Ascending aorta (tissue), 2 donors: ENCODE measurements around the gene PHTF2. TPM values are rescaled to one million over a fixed set of nuclear protein-coding genes. Genes with fewer than 3 reads are reported as not detected.
"Not testable (repeated sequence)": the region's sequence is repeated elsewhere in the genome, so short reads cannot be mapped to it uniquely, and the experiment has no call there.

Experiments
- DNase-seq, 2 donors: peaks; one replicate each; pipeline ENCODE4 v3.0.0-alpha.2; 2019; ENCODE audit warnings: low spot score in 2 of 2
- H3K27ac ChIP-seq, 2 donors: fragments of 200-600 bp; sonication (generic); one replicate each; pipeline ENCODE4 v1.5.1; 2016 to 2017; ENCODE audit warnings: mild to moderate bottlenecking in 1 of 2
- H3K27me3 ChIP-seq: fragments of 200-600 bp; sonication (generic); one replicate; pipeline ENCODE4 v1.5.1; 2017
- H3K36me3 ChIP-seq, 2 donors: fragments of 200-600 bp; sonication (generic); one replicate each; pipeline ENCODE4 v1.5.1; 2016
- H3K4me1 ChIP-seq, 2 donors: fragments of 200-600 bp; sonication (generic); one replicate each; pipeline ENCODE4 v1.5.1; 2016 to 2017; ENCODE audit warnings: mild to moderate bottlenecking in 1 of 2
- H3K4me3 ChIP-seq, 2 donors: fragments of 200-600 bp; sonication (generic); one replicate each; pipeline ENCODE4 v1.5.1; 2016 to 2017; ENCODE audit warnings: mild to moderate bottlenecking in 1 of 2
- H3K9me3 ChIP-seq, 2 donors: fragments of 200-600 bp; sonication (generic); one replicate each; pipeline ENCODE4 v1.5.1; 2016
- CTCF ChIP-seq, 3 experiments: fragments of 200-600 bp in 2 of 3; fragments of 450-650 bp in 1 of 3; sonication (generic) in 2 of 3; IDR thresholded peaks; one replicate each; pipeline ENCODE4 v1.5.1; 2016 to 2019; ENCODE audit warnings: antibody characterized with exemption in 3 of 3, mild to moderate bottlenecking in 1 of 3, moderate library complexity in 1 of 3
- intact Hi-C: fragments of 100-400 bp; cut with DNase I; formaldehyde crosslinking; loops from one replicate; pipeline ENCODE4 v1.15.1; 2023
- total RNA-seq: library from RNA; depleted of rRNA; stranded (reverse); fragments of >200 nt; gene quantifications from one replicate; pipeline ENCODE4 v1.1.0, GENCODE V29; 2016

The PHTF2 gene
- total RNA-seq, 1 donor from 2014 or later, result 10.2 TPM

GRCh38 chr7:77771901-77772300, 26.7 kb upstream of the PHTF2 start:
- Histone ChIP-seq H3K27ac (no peak overlapping the region), H3K27me3 (no peaks in the 10 kb centered on the region), H3K4me3 (no peak overlapping the region), H3K4me1 (no peaks in the 10 kb centered on the region), H3K9me3 (no peaks in the 10 kb centered on the region), H3K36me3 (peaks cover 21 to 37% of the 10 kb centered on the region in 2 donors)
- intact Hi-C loops, result no loop called here
- TF ChIP-seq CTCF (IDR thresholded peaks at IDR 0.05), result no peak
- no peak for DNase-seq

- TF ChIP-seq CTCF (IDR thresholded peaks at IDR 0.05), result no peak
These were observed 20.0 kb upstream of the PHTF2 start for GRCh38 chr7:77778535-77778934.

GRCh38 chr7:77782383-77782782, 16.2 kb upstream of the PHTF2 start:
- Histone ChIP-seq H3K27me3 (no peaks in the 10 kb centered on the region), H3K36me3 (peaks cover 6 to 14% of the 10 kb centered on the region in 2 donors), H3K9me3 (no peaks in the 10 kb centered on the region), H3K27ac (no peak overlapping the region), H3K4me3 (no peak overlapping the region), H3K4me1 (no peaks in the 10 kb centered on the region)
- intact Hi-C loops, result no loop called here
- DNase-seq, result no peak
- no peak for TF ChIP-seq CTCF (IDR thresholded peaks at IDR 0.05)

More at GRCh38 chr7:77778535-77778934, 20.0 kb upstream of the PHTF2 start:
- Histone ChIP-seq H3K4me3 (no peak overlapping the region), H3K36me3 (peaks cover 13 to 31% of the 10 kb centered on the region in 2 donors), H3K4me1 (no peaks in the 10 kb centered on the region), H3K27ac (no peak overlapping the region), H3K9me3 (no peaks in the 10 kb centered on the region), H3K27me3 (no peaks in the 10 kb centered on the region)
- intact Hi-C loops, result no loop called here
- no peak for DNase-seq

- DNase-seq, result no peak
These were observed 15.5 kb upstream of the PHTF2 start for GRCh38 chr7:77783111-77783510.

GRCh38 chr7:77783545-77783944, 15.0 kb upstream of the PHTF2 start:
- Histone ChIP-seq H3K4me1 (no peaks in the 10 kb centered on the region), H3K27me3 (no peaks in the 10 kb centered on the region), H3K9me3 (no peaks in the 10 kb centered on the region), H3K4me3 (no peak overlapping the region), H3K27ac (no peak overlapping the region), H3K36me3 (peaks cover 3 to 11% of the 10 kb centered on the region in 2 donors)
- TF ChIP-seq CTCF (IDR thresholded peaks at IDR 0.05), result no peak
- DNase-seq, result no peak
- intact Hi-C loops, result no loop called here

More at GRCh38 chr7:77783111-77783510, 15.5 kb upstream of the PHTF2 start:
- Histone ChIP-seq H3K4me1 (no peaks in the 10 kb centered on the region), H3K27ac (no peak overlapping the region), H3K36me3 (peaks cover 6 to 14% of the 10 kb centered on the region in 2 donors), H3K27me3 (no peaks in the 10 kb centered on the region), H3K4me3 (no peak overlapping the region), H3K9me3 (no peaks in the 10 kb centered on the region)
- TF ChIP-seq CTCF (IDR thresholded peaks at IDR 0.05), result no peak
- intact Hi-C loops, result no loop called here

GRCh38 chr7:77784426-77784825, 14.1 kb upstream of the PHTF2 start:
- H3K27me3 ChIP-seq, H3K4me3 ChIP-seq, H3K4me1 ChIP-seq, DNase-seq, H3K36me3 ChIP-seq, intact Hi-C loops, H3K27ac ChIP-seq, H3K9me3 ChIP-seq: not testable (repeated sequence)
